HepG2 (cell line): ENCODE data around the gene SDR39U1. TPM values are rescaled to one million over a fixed set of nuclear protein-coding genes. Genes with fewer than 3 reads are reported as not detected.
"Not testable (repeated sequence)": the region's sequence is repeated elsewhere in the genome, so short reads cannot be mapped to it uniquely, and the experiment has no call there.

Source experiments
- CEBPB ChIP-seq: IDR thresholded peaks from 2 replicates; pipeline ENCODE4 v1.6.1; 2011; ENCODE audit warnings: low read depth, low read length, improper control_type of control experiment, borderline replicate concordance
- DRAP1 ChIP-seq: IDR thresholded peaks from 2 replicates; pipeline ENCODE4 v1.6.1; 2016; ENCODE audit warnings: missing genetic modification reagents, missing compliant biosample characterization
- RARA ChIP-seq: IDR thresholded peaks from 2 replicates; pipeline ENCODE4 v1.6.1; 2016; ENCODE audit warnings: missing genetic modification reagents, missing compliant biosample characterization
- SIX1 ChIP-seq: sonication (generic); formaldehyde crosslinking; IDR thresholded peaks from 2 replicates; pipeline ENCODE4 v1.4.0; 2020; ENCODE audit warnings: missing genetic modification reagents, borderline replicate concordance
- SP5 ChIP-seq: IDR thresholded peaks from 2 replicates; pipeline ENCODE4 v1.6.1; 2016; ENCODE audit warnings: low read depth, borderline replicate concordance
- TBX2 ChIP-seq: sonication (generic); formaldehyde crosslinking; IDR thresholded peaks from 2 replicates; pipeline ENCODE4 v1.5.0; 2020; ENCODE audit warnings: missing genetic modification reagents, mild to moderate bottlenecking, borderline replicate concordance
- THAP9 ChIP-seq: sonication (generic); formaldehyde crosslinking; IDR thresholded peaks from 2 replicates; pipeline ENCODE4; 2020; ENCODE audit warnings: missing genetic modification reagents, mild to moderate bottlenecking, borderline replicate concordance
- ZBTB40 ChIP-seq, 2 experiments: fragments of 450-650 bp in 1 of 2; sonication (generic) in 1 of 2; formaldehyde crosslinking in 1 of 2; IDR thresholded peaks; 2 replicates each; pipeline versions ENCODE4 v1.6.1 to v1.8.0; 2016 to 2022; ENCODE audit warnings: antibody characterized with exemption in 1 of 2, mild to moderate bottlenecking in 1 of 2, missing genetic modification reagents in 1 of 2
- ZNF138 ChIP-seq: sonication (generic); formaldehyde crosslinking; IDR thresholded peaks from 2 replicates; pipeline ENCODE4 v1.5.0; 2020; ENCODE audit warnings: mild to moderate bottlenecking, low read depth, missing genetic modification reagents
- ZNF280B ChIP-seq: sonication (generic); formaldehyde crosslinking; IDR thresholded peaks from 2 replicates; pipeline ENCODE4 v1.5.0; 2020; ENCODE audit warnings: missing genetic modification reagents, mild to moderate bottlenecking, borderline replicate concordance
- ZNF292 ChIP-seq: sonication (generic); formaldehyde crosslinking; IDR thresholded peaks from 2 replicates; pipeline ENCODE4 v1.8.1; 2022; ENCODE audit warnings: mild to moderate bottlenecking, low read depth, missing genetic modification reagents, borderline replicate concordance
- ZNF619 ChIP-seq: sonication (generic); formaldehyde crosslinking; IDR thresholded peaks from 2 replicates; pipeline ENCODE4 v1.4.0; 2020; ENCODE audit warnings: mild to moderate bottlenecking, missing genetic modification reagents
- ZSCAN31 ChIP-seq: sonication (generic); formaldehyde crosslinking; IDR thresholded peaks from 2 replicates; pipeline ENCODE4 v1.5.0; 2020; ENCODE audit warnings: low read depth, mild to moderate bottlenecking, missing genetic modification reagents
- polyA plus RNA-seq, 8 experiments: library from polyadenylated mRNA; depleted of rRNA in 3 of 8; stranded (reverse) in 7 of 8; unstranded in 1 of 8; fragments of >200 nt; fragmentation: Illumina TruSeq in 4 of 8; extraction: Trizol in 4 of 8; gene quantifications; 2 replicates each; pipeline versions ENCODE4 v1.2.1 to v1.2.3, GENCODE V29; 2011 to 2016; ENCODE audit warnings: low read depth in 4 of 8, missing spikeins in 1 of 8, mixed read lengths in 1 of 8; ENCODE audit not compliant: insufficient read depth in 1 of 8
- total RNA-seq, 5 experiments: library from RNA; depleted of rRNA; stranded (reverse); fragments of >200 nt; fragmentation: Illumina TruSeq; extraction: Trizol; gene quantifications; 2 replicates each; pipeline ENCODE4 v1.2.3, GENCODE V29; 2016; ENCODE audit warnings: low read depth in 1 of 5

The SDR39U1 gene
- total and polyA plus RNA-seq, 2 of the 13 experiments (the other 11 are each of a cell fraction or from before 2014, with no cell fraction given) = 34.4 to 129 TPM

- TF ChIP-seq ZNF280B (CRISPR knock-in tag) = peak; percentile 79; the same call in 1 of the 2 replicates
- peak; percentile 53; the same call in 1 of the 2 replicates for TF ChIP-seq ZSCAN31 (CRISPR knock-in tag)
- TF ChIP-seq SIX1 (CRISPR knock-in tag) = peak; percentile 84
- peak; percentile 24; the same call in 1 of the 2 replicates for TF ChIP-seq DRAP1 (CRISPR knock-in tag)
- peak; percentile 73 for TF ChIP-seq CEBPB
- peak; percentile 88 for TF ChIP-seq ZNF292 (CRISPR knock-in tag)
- 0 out of 2 replicates have a peak, but pooled peaks have one; percentile 5 for TF ChIP-seq RARA (CRISPR knock-in tag)
- TF ChIP-seq ZBTB40 (IDR thresholded peaks at IDR 0.05) = not testable (repeated sequence)
- TF ChIP-seq ZBTB40 (CRISPR knock-in tag; IDR thresholded peaks at IDR 0.05) = peak; percentile 79
- TF ChIP-seq THAP9 (CRISPR knock-in tag) = peak; percentile 61; the same call in 1 of the 2 replicates
- TF ChIP-seq SP5 = 0 out of 2 replicates have a peak, but pooled peaks have one; percentile 18
- peak; percentile 68 for TF ChIP-seq TBX2
- peak; percentile 81 for TF ChIP-seq ZNF138 (CRISPR knock-in tag)
- 0 out of 2 replicates have a peak, but pooled peaks have one; percentile 56 for TF ChIP-seq ZNF619 (CRISPR knock-in tag)
Measured at GRCh38 chr14:24491586-24492408, 49.2 kb upstream of the SDR39U1 start (continued).
